ENCODE results near the gene CRYAB.

DNA sequence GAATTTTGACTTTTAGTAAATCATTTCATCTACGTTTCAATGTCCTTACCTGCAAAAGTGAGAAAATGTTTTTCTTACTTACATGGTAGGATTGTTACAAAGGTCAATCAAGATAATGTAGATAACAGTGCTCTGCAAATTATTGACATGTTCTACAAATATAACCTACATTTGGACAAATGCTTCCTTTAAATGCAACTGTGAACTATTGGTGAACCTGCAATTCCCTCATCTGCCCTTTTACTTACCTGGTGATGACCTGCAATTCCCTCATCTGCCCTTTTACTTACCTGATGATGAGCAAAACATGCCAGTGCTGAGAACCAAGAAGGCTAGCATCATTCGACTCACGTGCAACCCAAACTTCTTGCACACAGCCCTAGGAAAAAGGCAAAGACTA lies 51.3 kb downstream of the CRYAB start:
- TF ChIP-seq, protein P1, sequence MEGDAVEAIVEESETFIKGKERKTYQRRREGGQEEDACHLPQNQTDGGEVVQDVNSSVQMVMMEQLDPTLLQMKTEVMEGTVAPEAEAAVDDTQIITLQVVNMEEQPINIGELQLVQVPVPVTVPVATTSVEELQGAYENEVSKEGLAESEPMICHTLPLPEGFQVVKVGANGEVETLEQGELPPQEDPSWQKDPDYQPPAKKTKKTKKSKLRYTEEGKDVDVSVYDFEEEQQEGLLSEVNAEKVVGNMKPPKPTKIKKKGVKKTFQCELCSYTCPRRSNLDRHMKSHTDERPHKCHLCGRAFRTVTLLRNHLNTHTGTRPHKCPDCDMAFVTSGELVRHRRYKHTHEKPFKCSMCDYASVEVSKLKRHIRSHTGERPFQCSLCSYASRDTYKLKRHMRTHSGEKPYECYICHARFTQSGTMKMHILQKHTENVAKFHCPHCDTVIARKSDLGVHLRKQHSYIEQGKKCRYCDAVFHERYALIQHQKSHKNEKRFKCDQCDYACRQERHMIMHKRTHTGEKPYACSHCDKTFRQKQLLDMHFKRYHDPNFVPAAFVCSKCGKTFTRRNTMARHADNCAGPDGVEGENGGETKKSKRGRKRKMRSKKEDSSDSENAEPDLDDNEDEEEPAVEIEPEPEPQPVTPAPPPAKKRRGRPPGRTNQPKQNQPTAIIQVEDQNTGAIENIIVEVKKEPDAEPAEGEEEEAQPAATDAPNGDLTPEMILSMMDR (IDR thresholded peaks at IDR 0.05; ENCODE audit: borderline replicate concordance, extremely low read depth, low read length, poor library complexity, severe bottlenecking): no peak
- no peak for TF ChIP-seq EZH2 (IDR thresholded peaks at IDR 0.05; ENCODE audit: borderline replicate concordance, low read depth, low read length, severe bottlenecking)

All from DND-41 (cell line).